Neural progenitor cell (in vitro differentiated cells): ENCODE results near the gene IL25. TPM values are rescaled to one million over a fixed set of nuclear protein-coding genes. Genes with fewer than 3 reads are reported as not detected.

Experiments used
- DNase-seq: peaks from one replicate; pipeline ENCODE4 v3.0.0-alpha.2; 2016; ENCODE audit warnings: low spot score
- H2AFZ ChIP-seq: fragments of 200-600 bp; sonication (generic); replicated peaks from 2 replicates; pipeline ENCODE4 v1.6.1; 2016; ENCODE audit warnings: antibody characterized with exemption
- H3F3A ChIP-seq: fragments of 200-600 bp; sonication (generic); 2 replicates; pipeline ENCODE4 v1.6.1; 2016; ENCODE audit warnings: antibody characterized with exemption, low read depth
- H3K27ac ChIP-seq: fragments of 200-600 bp; sonication (generic); 2 replicates; pipeline ENCODE4 v1.5.1; 2016; ENCODE audit warnings: mild to moderate bottlenecking
- H3K27me3 ChIP-seq: fragments of 200-600 bp; sonication (generic); 2 replicates; pipeline ENCODE4 v1.6.1; 2016; ENCODE audit warnings: mild to moderate bottlenecking, moderate library complexity
- H3K36me3 ChIP-seq: fragments of 200-600 bp; sonication (generic); 2 replicates; pipeline ENCODE4 v1.5.1; 2016
- H3K4me1 ChIP-seq: fragments of 200-600 bp; sonication (generic); 2 replicates; pipeline ENCODE4 v1.6.1; 2016; ENCODE audit warnings: mixed run types
- H3K4me2 ChIP-seq: fragments of 200-600 bp; sonication (generic); 2 replicates; pipeline ENCODE4 v1.6.1; 2016
- H3K4me3 ChIP-seq: fragments of 200-600 bp; sonication (generic); 2 replicates; pipeline ENCODE4 v1.5.1; 2016
- H3K79me2 ChIP-seq: fragments of 200-600 bp; sonication (generic); 2 replicates; pipeline ENCODE4 v1.6.1; 2016; ENCODE audit warnings: low read depth
- H3K9ac ChIP-seq: fragments of 200-600 bp; sonication (generic); 2 replicates; pipeline ENCODE4 v1.6.1; 2016
- H3K9me3 ChIP-seq: fragments of 200-600 bp; sonication (generic); 2 replicates; pipeline ENCODE4 v1.5.1; 2016; ENCODE audit warnings: low read depth
- H4K20me1 ChIP-seq: fragments of 200-600 bp; sonication (generic); 2 replicates; pipeline ENCODE4 v1.6.1; 2016; ENCODE audit warnings: low read depth
- H3K27ac Mint-ChIP-seq: 3 replicates; pipeline ENCODE4 v1.8.0; 2021; ENCODE audit warnings: mixed read lengths
- H3K27me3 Mint-ChIP-seq: 2 replicates; pipeline ENCODE4 v1.8.0; 2022; ENCODE audit warnings: low read depth, mild to moderate bottlenecking, inconsistent platforms, moderate library complexity, mixed read lengths; ENCODE audit not compliant: insufficient read depth
- H3K36me3 Mint-ChIP-seq: 3 replicates; pipeline ENCODE4 v1.8.0; 2021; ENCODE audit warnings: mixed read lengths
- H3K4me1 Mint-ChIP-seq: 3 replicates; pipeline ENCODE4 v1.8.0; 2021; ENCODE audit warnings: mixed read lengths
- H3K4me3 Mint-ChIP-seq: 3 replicates; pipeline ENCODE4 v1.8.0; 2021; ENCODE audit warnings: mild to moderate bottlenecking, moderate library complexity, mixed read lengths
- H3K9me3 Mint-ChIP-seq: 3 replicates; pipeline ENCODE4 v1.8.0; 2020; ENCODE audit warnings: mixed read lengths
- CTCF ChIP-seq: fragments of 200-600 bp; sonication (generic); IDR thresholded peaks from 2 replicates; pipeline ENCODE4 v1.5.1; 2017; ENCODE audit warnings: antibody characterized with exemption, mild to moderate bottlenecking
- EZH2 ChIP-seq: fragments of 200-600 bp; sonication (generic); IDR thresholded peaks from 2 replicates; pipeline ENCODE4 v1.6.1; 2017; ENCODE audit warnings: antibody characterized with exemption, mild to moderate bottlenecking, moderate library complexity
- EZH2phosphoT487 ChIP-seq: fragments of 200-600 bp; sonication (generic); IDR thresholded peaks from 2 replicates; pipeline ENCODE4 v1.6.1; 2017; ENCODE audit warnings: antibody characterized with exemption
- total RNA-seq: library from RNA; depleted of rRNA; stranded (reverse); fragments of >200 nt; gene quantifications from 2 replicates; pipeline ENCODE4 v1.2.3, GENCODE V29; 2015; ENCODE audit warnings: low replicate concordance

The IL25 gene
- total RNA-seq, 1 donor from 2014 or later, result not detected

DNA sequence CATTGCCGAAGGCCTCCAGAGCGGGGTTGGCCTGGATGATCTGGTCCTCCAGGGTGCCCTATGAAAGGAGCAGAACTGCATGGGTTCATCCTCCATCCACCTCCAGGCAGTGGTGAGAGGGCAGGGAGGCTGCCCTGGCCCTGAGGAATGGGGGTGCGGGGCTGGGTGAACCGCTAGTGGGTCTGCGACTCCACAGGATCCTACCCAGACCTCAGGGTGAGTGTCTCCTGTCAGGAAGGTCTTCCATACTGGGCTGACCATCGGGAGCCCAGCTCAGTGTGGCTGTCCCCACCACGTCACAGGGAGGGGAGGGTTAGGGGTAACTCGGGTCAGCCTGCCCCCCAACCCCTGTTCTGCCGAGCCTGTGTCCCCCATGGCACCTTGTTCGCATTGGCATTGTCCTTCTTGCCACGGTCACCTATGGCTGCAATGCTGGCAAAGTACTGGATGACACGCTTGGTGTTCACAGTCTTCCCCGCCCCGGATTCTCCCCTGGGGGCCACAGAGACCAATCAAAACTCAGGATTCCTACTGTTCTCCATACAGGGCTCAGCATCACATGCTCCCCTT is 31.8 kb downstream of the IL25 start:
- Mint-ChIP-seq H3K4me3 (no peak overlapping the region), H3K36me3 (no peaks in the 10 kb centered on the region), H3K9me3 (peaks cover 3% of the 10 kb centered on the region), H3K4me1 (peaks cover 10% of the 10 kb centered on the region), H3K27me3 (peaks cover 13% of the 10 kb centered on the region), H3K27ac (no peak overlapping the region)
- no peak overlapping the region for H3K27ac ChIP-seq
- no peaks in the 10 kb centered on the region for H3K9me3 ChIP-seq
- H3K4me3 ChIP-seq, result no peak overlapping the region
- no peak overlapping the region for H2AFZ ChIP-seq
- H3K79me2 ChIP-seq, result no peaks in the 10 kb centered on the region
- no peaks in the 10 kb centered on the region for H3K36me3 ChIP-seq
- H4K20me1 ChIP-seq, result no peaks in the 10 kb centered on the region
- no peak for DNase-seq
- peaks cover 6% of the 10 kb centered on the region for H3K27me3 ChIP-seq
- no peaks in the 10 kb centered on the region for H3K4me1 ChIP-seq
- no peaks in the 10 kb centered on the region for H3F3A ChIP-seq
- no peak overlapping the region for H3K9ac ChIP-seq
- no peak overlapping the region for H3K4me2 ChIP-seq
- TF ChIP-seq EZH2 (no peak), CTCF (no peak), EZH2phosphoT487 (no peak)

GRCh38 chr14:23405096-23405495 is 32.5 kb downstream of the IL25 start:
- H3K9ac ChIP-seq, result no peak overlapping the region
- H3K27me3 Mint-ChIP-seq, result peaks cover 8% of the 10 kb centered on the region
- H3K9me3 Mint-ChIP-seq, result peaks cover 3% of the 10 kb centered on the region
- no peak overlapping the region for H3K4me3 ChIP-seq
- no peaks in the 10 kb centered on the region for H4K20me1 ChIP-seq
- no peak overlapping the region for H3K27ac Mint-ChIP-seq
- no peak overlapping the region for H3K4me2 ChIP-seq
- H3K36me3 Mint-ChIP-seq, result no peaks in the 10 kb centered on the region
- H3K9me3 ChIP-seq, result no peaks in the 10 kb centered on the region
- no peak overlapping the region for H2AFZ ChIP-seq
- no peaks in the 10 kb centered on the region for H3K79me2 ChIP-seq
- H3F3A ChIP-seq, result no peaks in the 10 kb centered on the region
- H3K27me3 ChIP-seq, result peaks cover 6% of the 10 kb centered on the region
- H3K4me3 Mint-ChIP-seq, result no peak overlapping the region
- H3K4me1 Mint-ChIP-seq, result peaks cover 8% of the 10 kb centered on the region
- no peak overlapping the region for H3K27ac ChIP-seq
- no peaks in the 10 kb centered on the region for H3K4me1 ChIP-seq
- no peak for DNase-seq
- TF ChIP-seq CTCF, result no peak
- TF ChIP-seq EZH2phosphoT487, result no peak
- TF ChIP-seq EZH2, result no peak
- H3K36me3 ChIP-seq, result no peaks in the 10 kb centered on the region

DNA sequence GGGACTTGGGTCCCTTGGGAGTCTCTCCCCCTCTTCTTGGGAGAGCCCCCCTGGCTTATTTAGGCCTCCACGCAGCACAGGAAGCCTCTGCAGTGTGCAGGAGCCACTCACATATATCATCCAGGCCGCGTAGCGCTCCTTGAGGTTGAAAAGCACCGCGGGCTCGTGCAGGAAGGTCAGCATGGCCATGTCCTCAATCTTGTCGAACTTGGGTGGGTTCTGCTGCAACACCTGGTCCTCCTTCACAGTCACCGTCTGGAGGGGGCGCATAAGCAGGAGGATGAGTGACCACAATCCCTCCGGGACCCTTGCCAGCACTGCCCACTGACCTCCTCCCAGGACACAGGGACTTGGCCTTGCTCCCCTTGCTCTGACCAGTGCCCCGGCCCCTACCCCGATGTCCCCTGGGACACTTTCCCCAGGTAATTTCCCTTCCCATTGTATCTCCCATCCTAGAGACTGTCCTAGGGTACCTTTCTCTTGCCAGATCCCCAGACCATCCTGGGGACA is 33.0 kb downstream of the IL25 start:
- Mint-ChIP-seq H3K4me1 (peaks cover 8% of the 10 kb centered on the region), H3K36me3 (no peaks in the 10 kb centered on the region), H3K27ac (no peak overlapping the region), H3K9me3 (peaks cover 3% of the 10 kb centered on the region), H3K4me3 (no peak overlapping the region), H3K27me3 (peaks cover 7% of the 10 kb centered on the region)
- Histone ChIP-seq H3F3A (no peaks in the 10 kb centered on the region), H3K4me2 (no peak overlapping the region), H3K36me3 (no peaks in the 10 kb centered on the region), H3K9me3 (no peaks in the 10 kb centered on the region), H4K20me1 (no peaks in the 10 kb centered on the region), H3K4me3 (no peak overlapping the region), H3K27ac (no peak overlapping the region), H3K27me3 (peaks cover 6% of the 10 kb centered on the region), H2AFZ (no peak overlapping the region), H3K79me2 (no peaks in the 10 kb centered on the region), H3K9ac (no peak overlapping the region), H3K4me1 (no peaks in the 10 kb centered on the region)
- no peak for DNase-seq
- no peak for TF ChIP-seq EZH2phosphoT487
- TF ChIP-seq CTCF, result no peak
- no peak for TF ChIP-seq EZH2
